GM18508 (cell line): ENCODE measurements around the gene P4HA3.
"Not testable (repeated sequence)": the region's sequence is repeated elsewhere in the genome, so short reads cannot be mapped to it uniquely, and the experiment has no call there.

Experiments
- ATAC-seq: cut with Tn5 transposase; IDR thresholded peaks from one replicate; pipeline ENCODE4 v1.9.1; 2021; ENCODE audit warnings: moderate number of reproducible peaks; ENCODE audit not compliant: insufficient read depth, unreplicated experiment

The P4HA3 gene

DNA sequence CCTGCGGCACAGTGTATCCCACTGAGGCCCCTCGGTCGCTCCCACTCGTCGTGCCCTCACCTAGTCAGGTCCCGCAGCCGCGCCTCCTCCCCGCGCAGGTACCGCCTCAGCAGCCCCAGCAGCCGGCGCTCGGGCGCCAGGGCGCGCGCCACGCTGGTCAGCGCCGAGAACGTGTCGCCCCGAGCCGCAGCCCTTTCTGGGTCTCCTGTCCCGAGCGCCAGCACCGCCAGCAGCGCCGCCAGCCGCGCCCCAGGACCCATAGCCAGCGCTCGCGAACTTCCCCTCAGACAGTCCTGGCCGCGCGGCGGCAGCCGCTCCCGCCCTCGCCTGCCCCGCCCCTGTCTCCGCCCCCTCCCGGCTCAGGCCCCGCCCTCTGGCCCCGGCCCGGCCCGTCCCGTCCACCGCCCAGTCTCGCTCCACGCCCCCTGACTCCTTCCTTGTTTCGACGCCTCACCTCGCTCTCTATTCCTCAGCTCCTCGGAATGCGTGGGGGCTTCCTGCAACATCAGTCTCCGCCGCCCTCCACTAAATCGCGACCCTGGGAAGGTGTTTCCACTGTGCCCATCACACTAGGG is at the start of gene P4HA3:
TSS of gene P4HA3 (minus strand) at position 289 of the 575 bp plus-strand sequence. CDS start at position 260, 29 bp downstream.
- ATAC-seq: no peak

- no peak for ATAC-seq
Measured at GRCh38 chr11:74357449-74357848, 46.0 kb upstream of the P4HA3 start.

GRCh38 chr11:74355626-74356025 is 44.2 kb upstream of the P4HA3 start:
- no peak for ATAC-seq

GRCh38 chr11:74354036-74354435 is 42.6 kb upstream of the P4HA3 start:
- ATAC-seq: no peak

- ATAC-seq: no peak
Measured at GRCh38 chr11:74347381-74347780, 35.9 kb upstream of the P4HA3 start.

DNA sequence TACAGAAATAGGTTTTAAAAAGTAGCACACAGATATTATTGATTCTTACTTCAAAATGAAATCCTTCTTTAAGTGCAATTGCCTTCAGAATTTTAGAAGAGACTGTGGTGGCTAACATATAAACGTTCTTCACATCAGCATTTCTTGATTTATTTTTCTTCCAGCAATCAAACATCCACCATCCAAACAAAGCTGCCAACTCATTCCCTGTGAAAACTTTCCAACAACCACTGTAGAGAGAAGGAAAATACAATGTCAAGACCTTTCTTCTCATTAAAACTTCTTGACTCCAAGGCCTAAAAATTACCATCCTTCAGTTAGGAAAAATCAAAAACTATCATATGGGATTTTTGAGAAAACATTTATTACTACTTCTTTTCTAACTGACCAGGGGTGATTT is 34.0 kb upstream of the P4HA3 start:
- no peak for ATAC-seq

DNA sequence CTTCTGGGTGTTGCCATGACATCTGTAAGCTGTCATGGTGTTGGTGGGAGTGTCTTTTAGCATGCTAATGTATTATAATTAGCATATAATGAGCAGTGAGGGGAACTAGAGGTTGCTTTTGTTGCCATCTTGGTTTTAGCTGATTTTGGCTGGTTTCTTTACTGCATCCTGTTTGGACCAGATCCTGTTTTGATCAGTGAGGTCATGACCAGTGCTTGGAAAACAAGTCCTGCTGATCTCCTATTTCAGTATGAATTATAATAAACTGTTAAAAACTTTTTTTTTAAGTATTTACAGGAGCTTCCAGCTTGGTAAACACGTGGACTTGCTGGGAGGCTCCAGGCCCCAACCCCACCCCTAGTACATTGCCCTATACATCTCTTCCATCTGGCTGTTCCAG is 30.5 kb upstream of the P4HA3 start:
- ATAC-seq: no peak

DNA sequence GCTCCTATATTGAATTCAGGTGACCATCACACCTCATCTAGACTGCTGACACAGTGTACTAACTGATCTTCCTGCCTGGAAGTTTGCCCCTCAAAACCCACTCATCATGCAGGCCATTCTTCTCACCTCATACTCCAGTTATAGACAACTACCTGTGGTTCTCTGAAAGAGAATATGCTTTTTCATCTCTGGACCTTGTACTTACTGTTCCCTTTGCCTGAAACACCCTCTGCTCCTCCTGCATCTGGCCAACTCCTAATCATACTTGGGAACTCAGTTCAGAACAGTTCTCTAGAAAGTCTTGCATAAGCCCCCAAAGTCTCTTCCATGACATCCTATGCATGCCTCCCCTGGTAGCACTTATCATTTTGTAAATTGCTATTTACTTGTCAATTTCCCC is 28.2 kb upstream of the P4HA3 start:
- no peak for ATAC-seq

- ATAC-seq: no peak
Measured at GRCh38 chr11:74338963-74339362, 27.5 kb upstream of the P4HA3 start.

DNA sequence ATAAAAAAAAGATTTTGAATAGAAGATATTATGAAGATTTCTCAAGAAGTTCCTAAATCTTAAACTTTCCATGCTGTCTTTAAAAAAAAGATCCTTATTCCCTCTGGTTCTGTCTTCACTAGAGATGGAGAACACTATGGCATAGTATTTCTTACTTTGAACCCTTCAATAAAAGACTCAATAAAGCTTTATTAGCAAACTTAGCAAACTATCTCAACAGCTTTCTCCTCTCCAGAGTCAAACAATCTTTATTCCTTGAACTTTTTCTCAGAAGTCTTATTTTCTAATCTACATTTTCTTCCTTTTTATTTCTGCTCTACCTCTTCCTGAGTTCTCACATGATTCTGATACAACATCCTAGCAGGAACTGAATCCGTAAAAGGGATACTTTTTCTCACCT is 21.8 kb upstream of the P4HA3 start:
- ATAC-seq: no peak

DNA sequence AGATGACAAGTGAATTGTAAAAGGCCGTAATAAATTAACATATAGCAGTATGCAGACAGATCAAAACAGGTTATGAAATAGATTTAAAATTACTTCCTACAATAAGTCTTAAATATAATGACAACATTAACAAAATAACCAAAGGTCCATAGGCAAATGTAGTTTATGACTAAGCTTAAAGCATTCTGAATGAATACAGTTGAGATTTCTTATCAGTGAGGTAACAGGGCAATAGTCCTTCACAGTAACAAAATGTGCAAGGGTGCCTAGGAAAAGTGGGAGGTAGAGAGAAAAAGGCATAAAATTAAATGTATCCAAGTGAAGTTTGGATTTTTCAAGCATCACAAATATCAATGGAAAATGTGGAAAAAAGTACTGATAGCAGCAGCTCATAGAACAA is 20.9 kb upstream of the P4HA3 start:
- no peak for ATAC-seq

- not testable (repeated sequence) for ATAC-seq
Measured at GRCh38 chr11:74331000-74331399, 19.6 kb upstream of the P4HA3 start.

DNA sequence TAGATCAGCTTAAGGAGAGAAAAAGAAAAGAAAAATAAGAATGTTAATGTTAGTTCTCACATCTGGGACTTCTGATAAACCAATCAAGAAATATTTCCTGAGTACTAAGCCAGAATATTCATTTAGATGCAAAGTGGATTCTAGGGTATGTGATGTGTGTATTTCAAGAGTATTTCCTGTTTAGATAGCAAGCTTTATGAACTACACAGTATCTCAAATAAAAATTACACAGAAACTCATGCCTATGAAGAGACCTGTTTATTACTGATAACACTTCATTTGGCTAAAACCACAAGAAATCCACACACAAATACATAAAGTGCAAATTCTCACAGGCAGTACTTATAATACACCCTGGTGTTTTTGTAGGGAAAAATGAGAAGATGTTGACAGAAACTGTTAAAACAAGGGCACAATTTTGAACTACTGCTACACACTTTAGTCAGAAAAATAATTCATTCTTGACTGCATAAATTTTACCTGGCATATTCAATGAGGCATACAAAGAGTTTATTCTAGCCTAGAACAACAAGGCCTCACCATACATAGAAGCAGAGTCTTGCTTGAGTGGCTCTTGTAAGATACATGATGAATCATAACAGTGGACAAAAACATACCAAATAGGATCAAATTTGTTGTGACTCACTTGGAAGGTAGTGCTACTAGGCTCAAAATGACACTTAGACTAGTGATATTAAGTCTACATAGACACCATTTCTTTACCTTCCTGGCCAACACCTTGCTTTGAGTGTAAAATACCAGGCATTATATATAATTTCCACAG is 18.8 kb upstream of the P4HA3 start:
- no peak for ATAC-seq

DNA sequence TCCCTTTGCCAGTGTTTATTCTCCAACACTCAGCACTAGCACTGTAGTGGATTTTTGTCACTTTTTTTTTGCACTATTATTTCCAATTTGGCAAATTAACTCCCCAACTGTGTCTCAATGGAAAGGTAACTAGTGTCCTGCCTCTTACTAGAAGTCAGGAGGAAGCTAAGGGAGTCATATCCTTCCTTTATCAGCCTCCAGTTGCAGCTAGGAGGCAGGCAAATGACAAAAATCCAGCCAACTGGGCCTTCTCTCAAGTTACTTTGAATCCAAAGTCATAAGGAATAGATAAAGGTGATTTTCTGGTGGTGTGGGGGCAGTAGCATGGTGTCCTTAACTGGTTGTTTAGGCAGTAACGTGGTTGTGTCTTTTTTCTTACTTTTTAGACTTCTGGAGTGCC is 15.6 kb upstream of the P4HA3 start:
- no peak for ATAC-seq

GRCh38 chr11:74326665-74327064 is 15.2 kb upstream of the P4HA3 start:
- no peak for ATAC-seq

DNA sequence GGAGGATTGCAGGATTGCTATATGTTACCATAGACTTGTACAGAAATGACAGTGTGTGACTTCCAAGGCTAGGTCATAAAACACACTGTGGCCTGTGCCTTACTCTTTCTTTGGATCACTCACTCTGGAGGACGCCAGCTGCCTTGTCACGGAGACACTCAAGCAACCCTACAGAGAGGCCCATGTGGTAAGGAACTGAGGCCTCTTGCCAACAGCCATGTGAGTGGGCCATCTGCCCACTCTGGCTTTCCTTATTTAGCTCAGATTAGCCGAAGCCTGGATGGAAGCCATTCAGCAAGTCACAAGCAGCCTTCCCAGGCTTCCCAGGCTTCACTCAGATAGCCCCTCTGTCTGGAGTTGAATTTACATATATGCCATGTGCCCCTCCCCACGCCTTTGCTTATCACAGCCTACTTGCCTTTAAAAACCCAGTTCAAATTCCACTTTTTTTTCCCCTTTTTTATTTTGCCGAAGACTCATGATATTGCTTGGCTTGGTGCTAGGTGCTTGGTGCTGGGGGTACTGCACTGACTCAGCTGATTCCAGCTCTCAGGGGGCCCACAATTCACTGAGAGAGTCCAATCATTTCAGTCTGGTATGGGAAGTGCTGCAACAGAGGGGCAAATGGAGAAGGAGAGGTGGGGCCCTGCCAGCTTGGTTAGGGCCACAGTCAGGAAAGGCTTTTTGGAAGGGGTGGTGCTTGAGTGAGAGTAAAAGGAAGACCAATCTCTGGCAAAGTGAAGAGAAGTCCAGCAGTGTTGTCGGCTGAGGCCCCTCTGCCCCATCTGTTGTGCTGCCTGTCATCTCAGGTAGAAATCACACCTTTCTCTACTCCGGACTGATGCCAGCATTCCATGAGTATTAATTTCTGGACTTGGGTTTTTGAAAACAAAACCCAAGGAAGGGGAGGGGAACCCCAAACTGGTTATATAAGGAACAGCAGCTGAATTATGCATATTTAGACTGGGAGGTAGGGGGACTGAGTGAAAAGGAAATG is 14.5 kb upstream of the P4HA3 start:
- ATAC-seq: no peak

GRCh38 chr11:74322667-74323066 is 11.2 kb upstream of the P4HA3 start:
- no peak for ATAC-seq

DNA sequence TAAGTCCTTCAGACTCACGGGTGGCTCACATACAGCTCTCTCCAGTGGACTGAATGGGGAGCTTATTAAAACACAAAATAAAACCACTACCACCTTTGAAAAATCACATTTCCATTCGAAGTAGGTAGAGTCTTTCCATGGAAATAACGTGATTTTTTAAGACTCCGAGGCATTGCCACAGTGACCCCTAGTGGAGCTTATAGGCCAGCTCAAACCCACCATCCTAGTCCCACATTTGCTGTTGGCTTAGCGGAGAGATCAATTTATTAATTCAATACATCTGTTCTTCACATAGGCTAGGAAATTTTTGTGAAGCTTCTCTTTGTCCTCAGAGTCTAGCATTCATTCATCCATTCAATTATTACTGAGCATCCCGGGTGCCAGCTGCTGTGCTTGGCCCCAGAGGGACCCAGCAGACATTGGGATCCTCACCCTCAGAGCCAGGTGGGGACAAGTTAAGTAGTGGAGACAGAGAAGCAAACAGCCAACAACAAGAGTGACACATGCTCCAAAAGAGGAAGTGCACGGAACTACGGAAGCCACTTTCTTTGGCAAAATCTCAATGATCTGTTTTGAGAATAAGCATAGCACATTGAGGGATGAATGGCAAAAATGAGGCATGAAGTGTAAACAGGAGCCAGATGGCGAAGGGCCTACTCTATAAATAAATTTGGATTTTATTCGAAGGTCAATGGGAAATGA is 10.2 kb upstream of the P4HA3 start:
- no peak for ATAC-seq

DNA sequence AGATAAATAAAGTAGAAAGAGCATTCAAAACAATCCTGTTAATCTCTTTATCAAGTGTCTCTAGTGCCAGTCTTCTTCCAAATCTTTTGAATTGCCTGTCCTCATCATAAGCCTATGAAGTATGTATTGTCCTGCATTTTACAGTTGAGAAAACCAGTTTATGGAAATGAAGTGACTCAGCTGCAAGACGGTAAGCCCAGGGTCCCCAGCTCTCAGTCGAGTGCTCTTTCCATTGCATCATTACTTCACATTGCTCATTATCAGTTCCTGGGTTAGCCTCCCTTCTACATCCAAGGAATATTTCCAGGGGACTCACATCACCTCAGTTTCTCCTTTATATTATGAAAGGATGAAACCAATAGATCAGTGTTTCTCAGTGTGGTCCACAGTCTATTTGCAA is 9.1 kb upstream of the P4HA3 start:
- ATAC-seq: no peak

- ATAC-seq: no peak
Measured at GRCh38 chr11:74319139-74319816, 7.8 kb upstream of the P4HA3 start.
